Spleen (tissue), 11 donors: ENCODE data around the gene NECAB2. TPM values are rescaled to one million over a fixed set of nuclear protein-coding genes. Genes with fewer than 3 reads are reported as not detected.

ENCODE experiments used
- DNase-seq: peaks from one replicate; pipeline ENCODE4 v3.0.0-alpha.2; 2020
- H3K27ac ChIP-seq, 8 donors: fragments of 200-600 bp; sonication (generic) in 7 of 8; 1 replicate in 4 of 8; 2 replicates in 4 of 8; pipeline versions ENCODE4 v1.5.0 to v1.8.0; 2016 to 2021; ENCODE audit warnings: inconsistent platforms in 4 of 8, mild to moderate bottlenecking in 4 of 8, moderate library complexity in 1 of 8
- H3K27me3 ChIP-seq, 7 donors: fragments of 200-600 bp; sonication (generic) in 6 of 7; replicated peaks in 1 of 7; 1 replicate in 4 of 7; 2 replicates in 3 of 7; pipeline versions ENCODE4 v1.5.0 to v1.8.0; 2016 to 2021; ENCODE audit warnings: inconsistent platforms in 3 of 7, mild to moderate bottlenecking in 1 of 7
- H3K36me3 ChIP-seq, 6 donors: fragments of 200-600 bp; sonication (generic) in 5 of 6; 1 replicate in 4 of 6; 2 replicates in 2 of 6; pipeline versions ENCODE4 v1.5.0 to v1.8.0; 2016 to 2021; ENCODE audit warnings: inconsistent platforms in 2 of 6
- H3K4me1 ChIP-seq, 6 donors: fragments of 200-600 bp; sonication (generic) in 5 of 6; 1 replicate in 3 of 6; 2 replicates in 3 of 6; pipeline versions ENCODE4 v1.5.0 to v1.8.0; 2016 to 2021; ENCODE audit warnings: inconsistent platforms in 3 of 6
- H3K4me3 ChIP-seq, 8 donors: fragments of 200-600 bp; sonication (generic) in 7 of 8; 1 replicate in 4 of 8; 2 replicates in 4 of 8; pipeline versions ENCODE4 v1.5.0 to v1.8.0; 2016 to 2021; ENCODE audit warnings: inconsistent platforms in 4 of 8, mild to moderate bottlenecking in 4 of 8, moderate library complexity in 2 of 8
- H3K9me3 ChIP-seq, 8 donors: fragments of 200-600 bp; sonication (generic) in 7 of 8; 1 replicate in 4 of 8; 2 replicates in 4 of 8; pipeline versions ENCODE4 v1.5.0 to v1.8.0; 2016 to 2021; ENCODE audit warnings: inconsistent platforms in 4 of 8
- POLR2A ChIP-seq, 3 donors: fragments of 450-650 bp; IDR thresholded peaks; one replicate each; pipeline ENCODE4 v1.5.1; 2017; ENCODE audit warnings: antibody characterized with exemption in 3 of 3, mild to moderate bottlenecking in 1 of 3
- POLR2AphosphoS5 ChIP-seq, 3 donors: sonication (generic); formaldehyde crosslinking; IDR thresholded peaks; one replicate each; pipeline ENCODE4 v1.5.1; 2017; ENCODE audit warnings: antibody characterized with exemption in 3 of 3
- WGBS, 5 donors: extraction: QIAGEN DNeasy Blood & Tissue Kit in 3 of 5; methylation state at CpG; one replicate each; pipeline versions ENCODE4 v1.1.5 to v1.1.7; 2013 to 2018; 5-methylcytosine and 5-hydroxymethylcytosine counted together
- intact Hi-C: fragments of 100-400 bp; cut with DNase I; formaldehyde crosslinking; loops from one replicate; pipeline ENCODE4 v1.15.0; 2023; ENCODE audit warnings: low total_unique reads
- polyA plus RNA-seq, 3 donors: library from polyadenylated mRNA; stranded (reverse); fragments of 200-250 nt; gene quantifications; one replicate each; pipeline ENCODE4 v1.2.1, GENCODE V29; 2013
- total RNA-seq, 7 donors: library from RNA; depleted of rRNA in 3 of 7; stranded (reverse); fragments of >200 nt in 3 of 7; fragmentation: NEBNext Ultra II Directional in 4 of 7; extraction: Animal tissue kit (Norgen Biotek cat#: 25700) in 4 of 7; gene quantifications; one replicate each; pipeline versions ENCODE4 v1.1.0 to v1.2.1, GENCODE V29; 2016 to 2021
- TF ChIP-seq, protein P1 (sequence below), 11 experiments: fragments of 200-600 bp in 7 of 11; fragments of 450-650 bp in 4 of 11; sonication (generic) in 4 of 11; IDR thresholded peaks in 8 of 11; conservative IDR thresholded peaks in 3 of 11; 1 replicate in 7 of 11; 2 replicates in 4 of 11; pipeline versions ENCODE4 v1.4.0 to v1.8.0; 2016 to 2021; ENCODE audit warnings: antibody characterized with exemption in 11 of 11, inconsistent platforms in 4 of 11, mild to moderate bottlenecking in 1 of 11
- donor health status: healthy with polysubstance abuse.
- donor health status: DM: no; HTN: no; CAD: no; lungs with moderate emphysema.
- donor health status: DM: no; HTN: no; CAD: no.
- donor health status: Bipolar disorder and iron deficiency.
- donor health status: healthy.
- donor health status: DM: no; HTN: no; CAD: no.
- donor health status: DM: yes; HTN: yes; CAD: no.

Gene NECAB2
- total and polyA plus RNA-seq, 10 donors = 0.16 to 3.1 (median 1.2) TPM; not detected in 4

DNA sequence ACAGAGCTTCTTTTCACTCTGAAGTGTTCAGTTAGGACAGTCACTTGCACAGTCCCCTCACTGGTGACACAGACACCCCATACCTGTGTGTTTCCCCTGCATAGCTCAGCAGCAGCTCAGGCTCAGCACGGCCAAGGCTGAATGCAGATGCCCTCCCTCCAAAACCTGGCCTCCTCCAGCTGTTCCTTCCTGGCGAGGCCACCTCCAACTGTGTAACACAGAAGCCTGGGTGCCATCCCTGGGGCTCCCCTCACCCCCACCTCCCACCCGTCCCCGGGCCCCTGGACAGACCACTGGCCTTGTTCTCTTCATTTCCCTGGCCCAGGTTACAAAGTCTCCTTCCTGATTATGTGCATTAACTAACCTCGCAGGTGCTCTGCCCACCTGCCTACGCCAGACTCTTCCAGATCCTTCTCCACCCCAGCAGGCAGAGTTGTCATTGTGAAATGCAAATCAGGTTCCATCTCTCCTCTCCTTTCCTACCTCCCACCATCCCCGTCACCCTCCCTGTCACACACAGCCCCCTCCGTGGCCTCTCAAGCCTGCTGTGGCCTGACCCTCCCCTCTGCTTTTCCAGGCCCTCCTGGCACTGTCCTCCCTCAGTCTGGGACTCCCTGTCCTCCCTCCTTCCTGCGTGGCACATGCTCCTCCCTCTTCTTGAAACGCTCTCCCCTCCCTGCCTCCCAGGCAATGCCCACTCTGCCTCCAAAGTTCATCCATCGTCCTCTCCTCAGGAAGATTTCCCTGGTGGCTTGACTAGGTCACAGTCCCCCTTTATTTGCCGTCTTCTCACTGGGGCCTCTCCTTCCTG is 42.7 kb upstream of the NECAB2 start:
- Histone ChIP-seq H3K36me3 (peaks cover 0 to 49% (median 2%) of the 10 kb centered on the region in 6 donors), H3K9me3 (no peaks in the 10 kb centered on the region), H3K27me3 (no peaks in the 10 kb centered on the region), H3K27ac (no peak overlapping the region), H3K4me1 (peaks cover 0 to 15% (median 5%) of the 10 kb centered on the region in 6 donors), H3K4me3 (no peak overlapping the region)
- TF ChIP-seq POLR2AphosphoS5 (IDR thresholded peaks at IDR 0.05) = no peak
- TF ChIP-seq, protein P1, sequence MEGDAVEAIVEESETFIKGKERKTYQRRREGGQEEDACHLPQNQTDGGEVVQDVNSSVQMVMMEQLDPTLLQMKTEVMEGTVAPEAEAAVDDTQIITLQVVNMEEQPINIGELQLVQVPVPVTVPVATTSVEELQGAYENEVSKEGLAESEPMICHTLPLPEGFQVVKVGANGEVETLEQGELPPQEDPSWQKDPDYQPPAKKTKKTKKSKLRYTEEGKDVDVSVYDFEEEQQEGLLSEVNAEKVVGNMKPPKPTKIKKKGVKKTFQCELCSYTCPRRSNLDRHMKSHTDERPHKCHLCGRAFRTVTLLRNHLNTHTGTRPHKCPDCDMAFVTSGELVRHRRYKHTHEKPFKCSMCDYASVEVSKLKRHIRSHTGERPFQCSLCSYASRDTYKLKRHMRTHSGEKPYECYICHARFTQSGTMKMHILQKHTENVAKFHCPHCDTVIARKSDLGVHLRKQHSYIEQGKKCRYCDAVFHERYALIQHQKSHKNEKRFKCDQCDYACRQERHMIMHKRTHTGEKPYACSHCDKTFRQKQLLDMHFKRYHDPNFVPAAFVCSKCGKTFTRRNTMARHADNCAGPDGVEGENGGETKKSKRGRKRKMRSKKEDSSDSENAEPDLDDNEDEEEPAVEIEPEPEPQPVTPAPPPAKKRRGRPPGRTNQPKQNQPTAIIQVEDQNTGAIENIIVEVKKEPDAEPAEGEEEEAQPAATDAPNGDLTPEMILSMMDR (IDR thresholded peaks at IDR 0.05 in 8 of 11, conservative IDR thresholded peaks at IDR 0.05 in 3 of 11) = no peak
- intact Hi-C loops = no loop called here
- DNase-seq = peak; percentile 55
- 78 to 94% (median 85%) methylated on average over 12 of the region's 12 CpGs for WGBS, 5 donors

DNA sequence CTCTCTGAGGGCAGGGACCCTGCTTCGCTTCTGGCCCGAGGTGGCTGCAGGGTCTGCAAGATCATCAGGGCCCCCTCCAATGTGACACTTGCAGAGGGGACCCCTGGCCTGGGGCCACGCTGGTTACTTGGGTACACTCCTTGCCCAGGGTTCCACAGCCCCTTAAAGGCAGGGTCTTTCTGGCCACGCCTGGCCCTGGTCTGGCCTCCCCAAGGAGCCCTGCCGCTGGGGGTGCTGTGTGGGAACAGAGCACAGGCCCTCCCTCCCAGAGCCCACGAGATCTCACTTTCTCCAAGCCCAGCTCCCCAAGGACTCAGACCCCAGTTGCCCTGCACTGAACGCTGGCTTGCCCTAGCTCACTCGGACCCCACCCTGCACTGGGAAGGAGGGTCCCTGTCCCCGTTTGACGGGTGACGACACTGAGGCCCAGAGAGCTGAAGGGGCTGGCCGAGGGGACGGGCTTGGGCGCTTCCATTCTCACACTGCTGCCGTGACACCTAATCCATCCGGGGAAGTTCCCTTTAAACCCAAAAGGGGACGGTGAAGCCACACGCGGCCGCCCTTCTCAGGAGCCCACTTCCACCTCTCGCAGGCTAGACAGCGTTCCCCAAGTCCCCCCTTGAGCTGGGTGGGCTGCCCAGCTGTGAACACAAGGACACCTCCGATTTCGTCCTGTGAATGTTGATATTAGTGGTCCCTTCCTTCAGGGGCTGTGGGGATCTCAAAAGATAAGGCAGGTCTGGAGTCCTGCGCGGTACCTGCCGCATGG is 41.9 kb upstream of the NECAB2 start:
- Histone ChIP-seq H3K27me3 (no peaks in the 10 kb centered on the region), H3K36me3 (peaks cover 0 to 45% (median 1%) of the 10 kb centered on the region in 6 donors), H3K27ac (no peak overlapping the region), H3K4me3 (no peak overlapping the region), H3K9me3 (no peaks in the 10 kb centered on the region), H3K4me1 (peaks cover 0 to 24% (median 7%) of the 10 kb centered on the region in 6 donors)
- DNase-seq = no peak
- TF ChIP-seq, protein P1 (IDR thresholded peaks at IDR 0.05 in 8 of 11, conservative IDR thresholded peaks at IDR 0.05 in 3 of 11) = no peak
- TF ChIP-seq POLR2AphosphoS5 (IDR thresholded peaks at IDR 0.05) = no peak
- no peak for TF ChIP-seq POLR2A (IDR thresholded peaks at IDR 0.05)
- intact Hi-C loops = no loop called here
- WGBS, 5 donors = 60 to 75% (median 66%) methylated on average over 15 to 27 of the region's 27 CpGs

DNA sequence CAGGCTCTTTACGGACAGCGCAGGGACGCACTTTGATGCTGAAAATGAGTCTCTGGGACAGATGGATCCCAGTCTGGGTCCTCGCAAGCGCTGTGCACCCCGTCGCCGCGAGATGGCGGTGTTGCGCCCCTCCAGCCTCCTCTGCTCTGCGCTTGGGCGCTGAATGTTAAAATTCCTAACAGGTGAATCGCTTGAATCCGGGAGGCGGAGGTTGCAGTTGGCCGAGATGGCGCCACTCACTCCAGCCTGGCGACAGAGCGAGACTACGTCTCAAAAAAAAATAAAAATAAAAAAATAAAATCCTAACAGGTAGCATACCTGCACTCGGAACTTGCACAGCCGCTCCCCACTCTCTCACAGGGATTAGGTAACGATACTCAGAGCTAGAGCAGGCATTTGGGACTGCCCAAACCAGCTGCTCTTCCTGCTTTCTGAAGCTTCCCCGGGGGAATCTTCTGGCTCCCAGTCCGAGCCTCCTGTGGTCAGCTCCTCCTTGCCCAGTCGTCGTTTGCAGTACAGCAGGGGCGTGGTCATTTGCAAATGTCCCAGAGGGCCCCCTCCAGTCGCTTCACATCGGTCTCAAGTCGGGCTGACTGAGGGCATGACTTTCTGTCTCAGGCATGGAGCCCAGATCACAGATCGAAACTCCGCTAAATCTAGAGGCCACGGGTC is 41.2 kb upstream of the NECAB2 start:
- no peaks in the 10 kb centered on the region for H3K9me3 ChIP-seq
- no peak overlapping the region for H3K27ac ChIP-seq
- H3K4me3 ChIP-seq = no peak overlapping the region
- 32 to 43% (median 35%) methylated on average over 35 of the region's 35 CpGs for WGBS, 5 donors
- H3K27me3 ChIP-seq = no peaks in the 10 kb centered on the region
- H3K4me1 ChIP-seq = peaks cover 0 to 25% (median 7%) of the 10 kb centered on the region in 6 donors
- TF ChIP-seq POLR2A (IDR thresholded peaks at IDR 0.05) = no peak
- TF ChIP-seq, protein P1 (IDR thresholded peaks at IDR 0.05 in 8 of 11, conservative IDR thresholded peaks at IDR 0.05 in 3 of 11) = peak in 10 of 11 experiments; percentile 56 to 98 (median 94)
- peak; percentile 31 to 53 (median 48) for TF ChIP-seq POLR2AphosphoS5 (IDR thresholded peaks at IDR 0.05)
- intact Hi-C loops = no loop called here
- H3K36me3 ChIP-seq = peaks cover 0 to 38% (median 1%) of the 10 kb centered on the region in 6 donors
- peak; percentile 91 for DNase-seq
